Measurements from ENCODE around the gene UNC5C. TPM values are rescaled to one million over a fixed set of nuclear protein-coding genes. Genes with fewer than 3 reads are reported as not detected.

The UNC5C gene
- total RNA-seq, 1 experiment from 2014 or later: 0.11 TPM

DNA sequence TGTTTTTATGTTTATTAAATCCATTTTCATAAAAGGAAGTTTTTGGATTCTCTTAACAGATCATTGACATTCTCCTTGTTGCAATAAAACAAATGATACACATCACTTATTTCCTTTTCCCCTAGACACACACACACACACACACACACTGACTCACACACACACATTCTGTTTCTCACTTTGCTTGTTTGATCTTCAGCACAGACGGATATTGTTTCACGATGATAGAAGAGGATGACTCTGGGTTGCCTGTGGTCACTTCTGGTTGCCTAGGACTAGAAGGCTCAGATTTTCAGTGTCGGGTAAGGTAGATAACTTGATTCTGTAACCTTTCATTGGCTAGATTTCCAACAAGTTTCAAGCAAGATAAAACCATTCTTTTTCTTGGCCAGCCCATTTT is 434.3 kb downstream of the UNC5C start:
- BruUV-seq (replicated peaks): no TSS peak
- CTCF ChIA-PET: no interaction called here
- Histone ChIP-seq H3K9me3 (ENCODE audit: low read depth, low read length, poor library complexity, severe bottlenecking) (no peaks in the 10 kb centered on the region), H3K4me1 (ENCODE audit: insufficient read depth, low read length, poor library complexity, severe bottlenecking) (no peaks in the 10 kb centered on the region), H3K4me3 (ENCODE audit: low read depth, low read length, poor library complexity, severe bottlenecking) (no peak overlapping the region), H3K36me3 (ENCODE audit: insufficient read depth, low read length, poor library complexity, severe bottlenecking) (no peaks in the 10 kb centered on the region), H3K27ac (ENCODE audit: low read depth, low read length, poor library complexity, severe bottlenecking) (no peak overlapping the region), H3K27me3 (replicated peaks; ENCODE audit: insufficient read depth, low read depth, low read length, poor library complexity) (no peaks in the 10 kb centered on the region)
- no peak for DNase-seq (ENCODE audit: low spot score)
- intact Hi-C loops (cut with micrococcal nuclease; ENCODE audit: unreplicated experiment): no loop called here
- POLR2A ChIA-PET (ENCODE audit: low non-redundant PET): no interaction called here
- TF ChIP-seq, protein P1, sequence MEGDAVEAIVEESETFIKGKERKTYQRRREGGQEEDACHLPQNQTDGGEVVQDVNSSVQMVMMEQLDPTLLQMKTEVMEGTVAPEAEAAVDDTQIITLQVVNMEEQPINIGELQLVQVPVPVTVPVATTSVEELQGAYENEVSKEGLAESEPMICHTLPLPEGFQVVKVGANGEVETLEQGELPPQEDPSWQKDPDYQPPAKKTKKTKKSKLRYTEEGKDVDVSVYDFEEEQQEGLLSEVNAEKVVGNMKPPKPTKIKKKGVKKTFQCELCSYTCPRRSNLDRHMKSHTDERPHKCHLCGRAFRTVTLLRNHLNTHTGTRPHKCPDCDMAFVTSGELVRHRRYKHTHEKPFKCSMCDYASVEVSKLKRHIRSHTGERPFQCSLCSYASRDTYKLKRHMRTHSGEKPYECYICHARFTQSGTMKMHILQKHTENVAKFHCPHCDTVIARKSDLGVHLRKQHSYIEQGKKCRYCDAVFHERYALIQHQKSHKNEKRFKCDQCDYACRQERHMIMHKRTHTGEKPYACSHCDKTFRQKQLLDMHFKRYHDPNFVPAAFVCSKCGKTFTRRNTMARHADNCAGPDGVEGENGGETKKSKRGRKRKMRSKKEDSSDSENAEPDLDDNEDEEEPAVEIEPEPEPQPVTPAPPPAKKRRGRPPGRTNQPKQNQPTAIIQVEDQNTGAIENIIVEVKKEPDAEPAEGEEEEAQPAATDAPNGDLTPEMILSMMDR (conservative IDR thresholded peaks at IDR 0.05; ENCODE audit: low read depth, low read length): no peak
- TF ChIP-seq EZH2 (IDR thresholded peaks at IDR 0.05; ENCODE audit: borderline replicate concordance, low read depth, low read length, poor library complexity, severe bottlenecking): no peak
